IgD-negative memory B cell (primary cell): ENCODE results near the gene PROM1. TPM values are rescaled to one million over a fixed set of nuclear protein-coding genes. Genes with fewer than 3 reads are reported as not detected.

Source experiments
- H3K27ac Mint-ChIP-seq, 3 donors: one replicate each; pipeline ENCODE4 v1.8.0; 2020 to 2022; ENCODE audit warnings: mild to moderate bottlenecking in 3 of 3, mixed read lengths in 3 of 3, moderate library complexity in 1 of 3
- H3K27me3 Mint-ChIP-seq: one replicate; pipeline ENCODE4 v1.8.0; 2021; ENCODE audit warnings: mixed read lengths
- H3K36me3 Mint-ChIP-seq: one replicate; pipeline ENCODE4 v1.8.0; 2020; ENCODE audit warnings: mild to moderate bottlenecking, mixed read lengths
- H3K4me1 Mint-ChIP-seq, 3 donors: one replicate each; pipeline ENCODE4 v1.8.0; 2020 to 2022; ENCODE audit warnings: mixed read lengths in 3 of 3, mild to moderate bottlenecking in 1 of 3
- H3K4me3 Mint-ChIP-seq, 4 donors: one replicate each; pipeline ENCODE4 v1.8.0; 2020 to 2022; ENCODE audit warnings: mild to moderate bottlenecking in 4 of 4, mixed read lengths in 4 of 4, moderate library complexity in 3 of 4
- H3K9me3 Mint-ChIP-seq, 3 donors: one replicate each; pipeline ENCODE4 v1.8.0; 2020 to 2021; ENCODE audit warnings: mixed read lengths in 3 of 3, mild to moderate bottlenecking in 1 of 3
- polyA plus RNA-seq: library from polyadenylated mRNA; unstranded; fragments of 300-500 nt; fragmentation: Illumina TruSeq; gene quantifications from one replicate; pipeline ENCODE4 v1.2.3, GENCODE V29; 2021

The PROM1 gene
- polyA plus RNA-seq, 1 donor from 2014 or later, result not detected

GRCh38 chr4:15983610-15984009 lies 100.2 kb downstream of the PROM1 start:
- Mint-ChIP-seq H3K27ac (no peak overlapping the region), H3K36me3 (no peaks in the 10 kb centered on the region), H3K4me3 (no peak overlapping the region), H3K27me3 (peaks cover 7% of the 10 kb centered on the region), H3K4me1 (no peaks in the 10 kb centered on the region), H3K9me3 (no peaks in the 10 kb centered on the region)

- no peak overlapping the region for H3K27ac Mint-ChIP-seq
- no peaks in the 10 kb centered on the region for H3K36me3 Mint-ChIP-seq
- no peak overlapping the region for H3K4me3 Mint-ChIP-seq
- H3K9me3 Mint-ChIP-seq, result no peaks in the 10 kb centered on the region
- H3K4me1 Mint-ChIP-seq, result no peaks in the 10 kb centered on the region
- H3K27me3 Mint-ChIP-seq, result peaks cover 7% of the 10 kb centered on the region
These were observed 100.8 kb downstream of the PROM1 start for GRCh38 chr4:15982842-15983524.

GRCh38 chr4:15976456-15977447 lies 107.1 kb downstream of the PROM1 start:
- H3K9me3 Mint-ChIP-seq, result no peaks in the 10 kb centered on the region
- H3K4me3 Mint-ChIP-seq, result no peak overlapping the region
- H3K27ac Mint-ChIP-seq, result no peak overlapping the region
- H3K4me1 Mint-ChIP-seq, result no peaks in the 10 kb centered on the region
- no peaks in the 10 kb centered on the region for H3K36me3 Mint-ChIP-seq
- H3K27me3 Mint-ChIP-seq, result peaks cover 2% of the 10 kb centered on the region

- no peaks in the 10 kb centered on the region for H3K27me3 Mint-ChIP-seq
- peaks cover 0 to 4% (median 2%) of the 10 kb centered on the region in 3 donors for H3K9me3 Mint-ChIP-seq
- no peaks in the 10 kb centered on the region for H3K4me1 Mint-ChIP-seq
- H3K4me3 Mint-ChIP-seq, result no peak overlapping the region
- H3K36me3 Mint-ChIP-seq, result no peaks in the 10 kb centered on the region
- no peak overlapping the region for H3K27ac Mint-ChIP-seq
These were observed 112.6 kb downstream of the PROM1 start for GRCh38 chr4:15971068-15971801.

GRCh38 chr4:15968551-15969300 lies 115.1 kb downstream of the PROM1 start:
- Mint-ChIP-seq H3K4me3 (no peak overlapping the region), H3K9me3 (peaks cover 0 to 6% (median 5%) of the 10 kb centered on the region in 3 donors), H3K36me3 (no peaks in the 10 kb centered on the region), H3K27me3 (no peaks in the 10 kb centered on the region), H3K27ac (no peak overlapping the region), H3K4me1 (no peaks in the 10 kb centered on the region)

- peaks cover 0 to 3% (median 0%) of the 10 kb centered on the region in 3 donors for H3K4me1 Mint-ChIP-seq
- no peaks in the 10 kb centered on the region for H3K27me3 Mint-ChIP-seq
- no peaks in the 10 kb centered on the region for H3K36me3 Mint-ChIP-seq
- H3K4me3 Mint-ChIP-seq, result no peak overlapping the region
- H3K27ac Mint-ChIP-seq, result no peak overlapping the region
- peaks cover 0 to 6% (median 5%) of the 10 kb centered on the region in 3 donors for H3K9me3 Mint-ChIP-seq
These were observed 118.5 kb downstream of the PROM1 start for GRCh38 chr4:15965325-15965724.

- Mint-ChIP-seq H3K4me3 (no peak overlapping the region), H3K36me3 (no peaks in the 10 kb centered on the region), H3K9me3 (peaks cover 0 to 6% (median 5%) of the 10 kb centered on the region in 3 donors), H3K4me1 (peaks cover 0 to 3% (median 0%) of the 10 kb centered on the region in 3 donors), H3K27me3 (peaks cover 3% of the 10 kb centered on the region), H3K27ac (no peak overlapping the region)
These were observed 119.7 kb downstream of the PROM1 start for GRCh38 chr4:15964159-15964558.

- Mint-ChIP-seq H3K36me3 (no peaks in the 10 kb centered on the region), H3K4me1 (peaks cover 0 to 3% (median 0%) of the 10 kb centered on the region in 3 donors), H3K27me3 (peaks cover 3% of the 10 kb centered on the region), H3K9me3 (peaks cover 0 to 6% (median 5%) of the 10 kb centered on the region in 3 donors), H3K4me3 (peak overlapping the region in 2 of 4 donors; percentile 15 to 31), H3K27ac (no peak overlapping the region)
These were observed 120.2 kb downstream of the PROM1 start for GRCh38 chr4:15963576-15963975.

GRCh38 chr4:15963001-15963451 lies 120.8 kb downstream of the PROM1 start, which contains the start of gene FGFBP2:
FGFBP2 (minus strand) TSS chr4:15963175; CDS start chr4:15963129, 46 bp downstream.
- peaks cover 0 to 3% (median 0%) of the 10 kb centered on the region in 3 donors for H3K4me1 Mint-ChIP-seq
- peaks cover 0 to 6% (median 5%) of the 10 kb centered on the region in 3 donors for H3K9me3 Mint-ChIP-seq
- H3K27me3 Mint-ChIP-seq, result peaks cover 3% of the 10 kb centered on the region
- no peak within 1 kb of the TSS for H3K27ac Mint-ChIP-seq
- no peaks in the 10 kb centered on the region for H3K36me3 Mint-ChIP-seq
- peak within 1 kb of the TSS in 2 of 4 donors; percentile 15 to 43 for H3K4me3 Mint-ChIP-seq

- Mint-ChIP-seq H3K36me3 (no peaks in the 10 kb centered on the region), H3K9me3 (peaks cover 0 to 6% (median 5%) of the 10 kb centered on the region in 3 donors), H3K27me3 (peaks cover 3% of the 10 kb centered on the region), H3K27ac (no peak overlapping the region), H3K4me3 (peak overlapping the region in 1 of 4 donors; percentile 43), H3K4me1 (peaks cover 0 to 3% (median 0%) of the 10 kb centered on the region in 3 donors)
These were observed 121.9 kb downstream of the PROM1 start for GRCh38 chr4:15961781-15962510.

- no peak overlapping the region for H3K4me3 Mint-ChIP-seq
- H3K9me3 Mint-ChIP-seq, result peaks cover 4 to 11% (median 11%) of the 10 kb centered on the region in 3 donors
- peaks cover 5% of the 10 kb centered on the region for H3K36me3 Mint-ChIP-seq
- peaks cover 3% of the 10 kb centered on the region for H3K27me3 Mint-ChIP-seq
- peaks cover 3 to 11% (median 9%) of the 10 kb centered on the region in 3 donors for H3K4me1 Mint-ChIP-seq
- peak overlapping the region in 1 of 3 donors; percentile 5 for H3K27ac Mint-ChIP-seq
These were observed 125.3 kb downstream of the PROM1 start for GRCh38 chr4:15958562-15958961.

- Mint-ChIP-seq H3K27ac (peak overlapping the region in 1 of 3 donors; percentile 86), H3K9me3 (peaks cover 6 to 13% (median 11%) of the 10 kb centered on the region in 3 donors), H3K4me3 (no peak overlapping the region), H3K36me3 (peaks cover 5% of the 10 kb centered on the region), H3K27me3 (peaks cover 3% of the 10 kb centered on the region), H3K4me1 (peaks cover 4 to 18% (median 8%) of the 10 kb centered on the region in 3 donors)
These were observed 127.5 kb downstream of the PROM1 start for GRCh38 chr4:15956179-15956850.

- Mint-ChIP-seq H3K27ac (no peak overlapping the region), H3K9me3 (peaks cover 6 to 13% (median 11%) of the 10 kb centered on the region in 3 donors), H3K4me3 (no peak overlapping the region), H3K36me3 (peaks cover 5% of the 10 kb centered on the region), H3K4me1 (peaks cover 4 to 18% (median 8%) of the 10 kb centered on the region in 3 donors), H3K27me3 (peaks cover 3% of the 10 kb centered on the region)
These were observed 128.2 kb downstream of the PROM1 start for GRCh38 chr4:15955670-15956069.
